Fibroblast of skin of back (primary cell): ENCODE results near the gene PCAT6. TPM values are rescaled to one million over a fixed set of nuclear protein-coding genes. Genes with fewer than 3 reads are reported as not detected.
"Not testable (repeated sequence)": the region's sequence is repeated elsewhere in the genome, so short reads cannot be mapped to it uniquely, and the experiment has no call there.

Experiments used
- DNase-seq: peaks from one replicate; pipeline ENCODE4 v3.0.0-alpha.2; 2013
- polyA plus RNA-seq, 2 experiments: library from polyadenylated mRNA; unstranded; fragments of 120-200 nt; gene quantifications; one replicate each; pipeline ENCODE4 v1.2.1, GENCODE V29; 2013; ENCODE audit not compliant: insufficient read length in 2 of 2

The PCAT6 gene
- polyA plus RNA-seq (2013, experiment 1 of 2; ENCODE audit: insufficient read length): 9.2 TPM
- polyA plus RNA-seq (2013, experiment 2 of 2; ENCODE audit: insufficient read length): 14.3 TPM

DNA sequence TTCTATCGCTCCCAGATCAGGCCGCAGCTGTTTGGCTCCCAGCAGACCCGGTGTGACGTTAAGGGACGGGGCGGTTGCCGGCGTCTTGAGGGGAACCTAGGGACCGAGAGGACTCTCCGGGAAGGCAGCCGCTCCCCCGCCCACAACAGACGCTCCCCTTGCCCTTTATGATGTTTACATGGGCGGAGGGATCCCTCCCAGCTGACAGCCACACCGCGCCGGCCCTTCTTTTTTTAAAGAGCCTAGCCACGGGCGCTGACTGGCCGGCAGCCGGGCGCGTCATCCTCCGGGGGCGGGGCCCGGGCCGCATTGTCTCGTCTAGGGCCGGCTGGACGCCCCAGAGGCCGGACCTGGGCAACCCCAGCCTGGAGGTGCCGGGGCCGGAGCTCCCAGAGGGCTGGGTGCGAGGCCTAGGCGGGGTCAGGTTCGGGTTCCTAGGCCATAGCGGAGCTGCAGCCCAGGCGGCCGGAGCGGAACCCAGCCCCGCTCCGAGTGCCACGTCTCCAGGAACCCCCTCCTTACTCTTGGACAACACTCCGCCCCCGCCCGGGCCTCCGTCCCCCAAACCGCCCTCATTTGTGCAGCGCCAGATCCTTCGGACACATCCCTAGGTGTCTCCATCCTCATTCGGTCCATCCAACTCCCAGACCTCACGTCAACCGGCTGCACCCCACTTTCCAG, at the start of gene PCAT6:
TSS of gene PCAT6 (plus strand) at position 340 of the 681 bp plus-strand sequence.
- peak; percentile 97 for DNase-seq

DNA sequence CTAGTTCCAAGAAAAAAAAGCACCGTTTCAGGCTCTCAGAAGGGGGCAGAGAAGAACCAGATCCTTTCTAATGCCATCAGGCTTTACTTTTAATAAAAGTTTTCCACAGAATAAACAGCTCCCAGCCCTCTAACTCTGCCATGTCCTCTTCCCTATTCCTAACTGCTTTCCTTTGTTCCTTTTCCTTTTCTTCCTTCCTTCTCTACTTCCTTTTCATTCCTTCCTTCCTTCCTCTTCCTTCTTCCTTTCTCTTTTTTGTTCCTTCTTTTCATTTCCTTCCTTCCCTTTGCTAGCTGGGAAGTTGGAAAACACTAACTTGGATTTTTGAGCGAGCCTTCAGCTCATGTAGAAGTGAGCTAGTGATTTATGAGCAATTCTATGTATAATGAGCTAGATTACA, 48.7 kb upstream of the PCAT6 start:
- no peak for DNase-seq

DNA sequence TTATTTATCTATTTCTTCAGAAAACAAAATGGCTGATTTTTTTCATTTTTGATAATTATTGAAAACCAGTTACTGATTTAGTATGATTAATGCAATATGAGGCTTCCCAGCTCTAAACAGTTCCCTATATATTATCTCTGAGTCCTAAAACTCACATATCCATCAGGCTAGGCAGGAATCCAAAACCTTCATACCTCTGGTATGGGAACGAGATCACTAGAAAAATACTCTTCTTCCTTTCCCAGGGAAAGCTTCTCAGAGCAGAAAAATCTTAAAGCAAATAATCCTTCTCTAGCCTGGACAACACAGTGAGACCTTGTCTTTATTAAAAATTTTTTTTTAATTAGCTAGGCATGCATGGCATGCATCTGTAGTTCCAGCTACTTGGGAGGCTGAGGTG, 45.0 kb upstream of the PCAT6 start:
- peak; percentile 85 for DNase-seq

DNA sequence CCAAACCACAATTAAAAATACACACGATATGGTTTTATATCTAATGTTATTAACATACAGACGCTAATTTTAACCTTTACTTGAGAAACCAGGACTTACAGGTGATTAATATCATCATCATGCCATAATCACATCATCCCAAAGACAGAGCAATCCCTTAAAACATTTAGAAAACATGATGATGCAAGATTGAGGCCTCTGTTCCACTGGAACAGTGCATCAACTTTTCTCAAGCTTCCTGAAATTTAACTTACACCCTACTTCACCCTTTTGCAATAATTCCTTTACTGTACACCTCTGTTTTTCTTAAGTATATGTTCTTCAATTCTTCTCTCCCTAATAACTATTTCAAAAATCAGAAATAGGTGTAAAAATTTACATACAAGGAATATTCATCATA, 40.6 kb upstream of the PCAT6 start:
- no peak for DNase-seq

DNA sequence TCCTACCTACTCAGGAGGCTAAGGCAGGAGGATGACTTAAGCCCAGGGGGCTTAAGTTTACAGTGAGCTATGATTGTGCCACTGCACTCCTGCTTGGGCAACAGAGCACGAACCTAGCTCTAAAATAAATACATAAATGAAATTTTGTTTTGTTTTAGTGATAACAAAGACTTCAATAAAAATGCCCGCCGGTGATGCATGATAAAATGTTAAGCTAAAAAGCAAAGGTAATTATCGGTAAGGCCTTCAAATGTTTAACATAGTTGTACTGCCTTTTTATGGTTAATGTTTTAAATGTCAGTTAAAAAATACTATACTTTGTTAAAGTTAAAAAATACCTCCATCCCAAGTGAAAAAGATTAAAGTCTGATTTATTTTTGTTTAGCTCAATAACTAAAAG, 29.6 kb upstream of the PCAT6 start:
- no peak for DNase-seq

DNA sequence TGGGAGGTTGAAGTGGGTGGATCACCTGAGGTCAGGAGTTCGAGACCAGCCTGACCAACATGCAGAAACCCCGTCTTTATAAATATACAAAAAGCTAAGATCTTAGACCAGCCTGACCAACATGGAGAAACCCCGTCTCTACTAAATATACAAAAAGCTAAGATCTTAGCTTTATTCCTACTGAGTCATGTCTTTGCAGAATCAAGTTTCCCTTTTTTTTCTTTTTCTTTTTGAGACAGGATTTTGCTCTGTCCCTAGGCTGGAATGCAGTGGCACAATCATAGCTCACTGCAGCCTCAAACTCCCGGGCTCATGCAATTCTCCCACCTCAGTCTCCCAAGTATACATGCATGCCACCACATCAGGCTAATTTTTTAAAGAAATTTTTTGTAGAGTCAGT, 23.9 kb upstream of the PCAT6 start:
- no peak for DNase-seq

DNA sequence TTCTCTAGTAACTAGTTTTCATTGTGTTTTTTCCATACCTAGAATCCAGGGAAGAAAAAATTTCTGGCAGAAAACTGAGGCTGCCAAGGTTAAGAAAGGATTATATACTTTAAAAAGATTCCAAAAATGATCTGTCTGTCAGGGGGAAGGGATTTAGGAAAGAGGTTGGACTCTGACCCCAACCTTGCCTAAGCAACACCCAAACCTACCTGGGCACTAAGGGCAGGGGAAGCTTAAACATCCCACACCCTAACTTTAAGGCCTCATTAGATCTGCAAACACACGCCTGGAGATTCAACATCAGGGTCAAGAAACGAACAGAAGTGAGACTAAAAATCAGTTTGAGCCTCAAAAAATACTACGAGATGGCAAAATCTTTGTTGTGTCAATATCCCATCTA, 22.0 kb upstream of the PCAT6 start:
- no peak for DNase-seq

DNA sequence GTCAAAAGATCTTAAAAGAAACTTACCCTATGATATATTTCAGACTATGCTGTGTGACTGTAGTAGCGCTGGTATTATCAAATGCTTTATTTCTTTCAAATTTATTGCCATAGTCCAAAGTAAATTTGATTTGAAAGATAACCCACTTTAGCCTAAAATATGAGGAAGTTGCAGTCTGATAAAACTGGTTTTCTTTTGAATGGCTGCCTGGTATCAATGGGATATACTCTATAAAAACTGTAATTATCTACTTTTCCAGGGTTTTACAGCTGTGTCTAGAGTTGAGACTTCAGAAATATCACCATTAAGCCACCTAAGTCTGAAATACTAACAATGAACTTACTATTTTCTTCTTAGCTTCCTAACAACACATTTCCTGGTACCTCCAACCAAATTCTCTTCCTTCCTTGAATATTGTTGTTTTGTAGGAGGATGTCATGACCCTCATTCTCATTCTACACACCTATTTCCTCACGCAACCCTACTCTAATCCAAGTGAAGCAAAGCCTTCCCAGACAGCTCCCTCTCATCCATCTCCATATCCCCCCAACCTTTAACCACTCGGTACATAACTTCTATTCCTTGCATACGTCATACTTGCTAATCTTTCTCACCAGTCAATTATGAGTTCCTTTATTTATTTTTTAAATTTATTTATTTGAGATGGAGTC, 19.5 kb upstream of the PCAT6 start:
- DNase-seq: no peak

DNA sequence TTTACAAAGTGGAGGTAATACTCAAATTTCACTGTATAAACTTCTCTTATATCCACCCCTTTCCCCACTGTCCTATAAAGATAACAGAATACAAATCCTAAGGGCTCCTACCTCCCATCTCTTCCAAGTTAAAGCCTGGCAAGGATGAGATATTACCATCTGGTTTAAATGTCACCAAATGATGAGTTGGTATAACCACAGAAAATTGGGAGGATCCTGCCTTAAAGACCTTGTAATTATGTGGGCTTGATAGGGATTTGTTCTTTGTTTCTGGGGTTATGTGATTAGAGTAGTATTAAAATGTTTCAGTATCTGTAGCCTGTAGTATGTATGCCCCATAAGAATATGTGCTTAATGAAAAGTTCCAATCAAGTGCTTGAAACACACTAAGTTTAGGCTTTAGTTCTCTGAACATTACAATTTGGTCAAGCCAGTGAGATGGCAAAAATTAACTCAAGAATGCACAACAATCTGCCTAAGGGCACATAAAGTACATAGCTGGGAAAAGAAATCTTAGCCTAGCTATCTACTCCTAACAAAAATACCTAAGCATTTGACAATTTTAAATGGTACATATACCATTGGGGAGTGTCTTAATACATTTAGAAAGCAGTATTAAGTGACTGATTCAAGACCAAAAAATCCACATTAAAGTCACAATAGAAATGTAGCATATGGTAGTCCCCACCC, 16.6 kb upstream of the PCAT6 start:
- DNase-seq: no peak

DNA sequence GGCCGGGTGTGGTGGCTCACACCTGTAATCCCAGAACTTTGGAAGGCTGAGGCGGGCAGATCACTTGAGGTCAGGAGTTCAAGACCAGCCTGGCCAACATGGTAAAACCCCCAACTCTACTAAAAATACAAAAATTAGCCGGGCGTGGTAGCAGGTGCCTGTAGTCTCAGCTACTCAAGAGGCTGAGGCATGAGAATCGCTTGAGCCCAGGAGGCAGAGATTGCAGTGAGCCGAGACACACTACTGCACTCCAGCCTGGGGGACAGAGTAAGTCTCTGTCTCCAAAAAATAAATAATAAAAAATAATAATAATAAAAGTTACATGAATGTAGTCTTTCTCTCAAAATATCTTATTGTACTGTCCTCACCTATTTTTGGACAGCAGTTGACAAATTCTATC, 15.8 kb upstream of the PCAT6 start:
- DNase-seq: not testable (repeated sequence)

DNA sequence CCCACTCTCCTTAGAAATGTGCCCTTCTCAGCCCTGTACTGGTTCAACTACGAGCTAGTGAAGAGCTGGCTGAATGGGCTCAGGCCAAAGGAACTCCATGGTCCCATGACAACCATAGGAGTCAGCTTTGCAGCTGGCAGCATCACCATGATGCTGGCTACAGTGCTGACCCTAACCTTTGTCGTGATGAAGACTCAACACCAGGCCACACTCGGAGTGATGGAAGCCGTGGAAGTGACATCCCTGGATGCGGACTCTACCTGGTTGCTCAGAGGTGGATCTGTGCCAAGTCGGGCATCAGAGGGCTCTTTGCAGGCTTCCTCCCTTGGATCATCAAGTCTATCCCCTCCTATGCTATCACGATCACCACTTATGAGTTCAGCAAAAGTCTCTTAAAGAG, 14.1 kb upstream of the PCAT6 start:
- no peak for DNase-seq

DNA sequence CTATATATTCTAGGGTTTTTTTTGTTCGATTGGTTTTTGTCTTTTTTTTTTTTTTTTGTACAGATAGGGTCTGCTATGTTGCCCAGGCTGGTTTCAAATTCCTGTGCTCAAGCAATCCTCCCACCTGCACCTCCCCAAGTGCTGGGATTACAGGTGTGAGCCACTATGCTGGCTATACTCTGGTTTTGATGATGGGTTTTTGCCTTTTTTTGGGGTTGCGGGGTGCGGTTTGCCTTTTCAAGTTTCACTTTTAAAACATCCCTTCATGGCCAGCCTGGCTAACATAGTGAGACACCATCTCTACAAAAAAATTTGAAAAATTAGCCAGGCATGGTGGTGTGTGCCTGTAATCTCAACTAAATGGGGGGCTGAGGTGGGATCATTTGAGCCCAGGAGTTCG, 12.5 kb upstream of the PCAT6 start:
- no peak for DNase-seq

DNA sequence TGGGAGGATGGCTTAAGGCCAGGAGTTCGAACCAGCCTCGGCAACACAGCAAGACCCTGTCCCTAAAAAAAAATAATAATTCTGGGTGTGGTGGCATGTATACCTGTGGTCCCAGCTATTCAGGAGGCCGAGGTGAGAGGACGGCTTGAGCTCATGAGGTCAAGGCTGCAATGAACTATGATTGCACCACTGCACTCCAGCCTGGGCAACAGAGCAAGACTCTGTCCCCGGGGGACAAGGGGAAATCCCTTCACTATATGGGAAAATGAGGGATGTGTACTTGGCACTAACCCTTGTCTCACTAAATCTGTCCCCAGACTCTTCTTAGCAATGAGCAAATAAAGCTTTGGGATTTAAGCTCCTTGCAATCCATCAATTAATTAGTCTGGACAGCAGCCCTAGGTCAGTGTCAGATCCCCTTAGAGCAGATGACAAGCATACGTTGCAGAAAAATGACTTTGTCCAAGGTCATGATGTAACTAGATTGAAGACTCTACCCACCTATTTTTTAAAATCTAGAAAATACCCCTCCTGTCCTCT, 11.9 kb upstream of the PCAT6 start:
- DNase-seq: no peak

DNA sequence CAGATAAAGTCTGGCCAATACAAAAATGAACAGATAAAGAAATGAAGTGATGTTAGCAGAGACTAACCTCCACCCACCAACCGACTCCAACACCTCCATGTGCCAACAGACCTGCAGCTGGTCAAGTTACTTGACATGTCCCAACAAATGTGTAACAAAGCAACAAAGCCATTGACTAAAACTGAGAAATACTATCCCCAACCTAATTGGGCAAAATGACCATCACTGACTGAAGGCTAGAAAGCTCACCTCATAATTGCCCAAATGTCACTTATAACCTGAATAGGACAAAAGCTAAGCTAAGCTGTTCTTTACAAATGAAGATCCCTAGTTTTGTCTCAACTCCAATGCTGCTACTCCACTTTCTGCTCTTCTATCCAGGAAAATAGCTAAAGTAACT, 10.0 kb upstream of the PCAT6 start:
- no peak for DNase-seq

DNA sequence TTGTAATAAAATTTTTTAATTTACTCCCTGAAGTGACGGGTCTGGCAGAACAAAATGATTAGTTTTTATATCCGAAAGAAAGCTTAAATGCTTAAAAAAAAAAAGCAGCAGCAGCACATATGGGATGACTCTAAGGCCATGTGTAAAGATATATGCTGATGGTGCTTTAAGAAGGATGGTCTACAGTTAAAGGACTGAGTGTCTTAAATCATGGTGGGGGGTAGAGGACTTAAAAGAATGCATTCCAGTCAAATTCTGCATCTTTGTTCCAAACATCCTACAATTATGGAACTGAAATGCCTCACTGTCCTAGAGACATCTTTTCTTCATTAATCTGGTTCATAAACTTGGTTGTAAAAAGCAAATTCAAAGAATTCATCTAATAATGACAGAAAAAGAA, 9.6 kb upstream of the PCAT6 start:
- DNase-seq: peak; percentile 30

DNA sequence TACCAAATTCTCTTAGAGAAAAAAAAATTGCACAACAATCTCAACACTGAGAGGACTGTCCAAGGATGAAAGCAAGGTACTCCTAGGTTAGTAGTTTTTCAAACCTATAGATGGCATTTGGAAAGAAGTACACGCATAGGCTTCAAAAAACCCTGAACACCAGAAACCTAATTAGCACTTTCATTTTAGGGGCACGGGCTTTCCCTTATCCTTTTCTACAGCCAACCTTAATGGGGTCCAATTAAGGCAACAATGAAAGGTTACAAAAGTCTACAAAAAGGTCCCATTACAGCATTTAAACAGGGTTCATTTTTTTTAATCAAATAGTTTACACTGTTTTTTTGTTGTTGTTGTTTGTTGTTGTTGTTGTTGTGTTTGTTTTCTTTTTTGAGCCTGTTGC, 8.7 kb upstream of the PCAT6 start:
- DNase-seq: no peak

DNA sequence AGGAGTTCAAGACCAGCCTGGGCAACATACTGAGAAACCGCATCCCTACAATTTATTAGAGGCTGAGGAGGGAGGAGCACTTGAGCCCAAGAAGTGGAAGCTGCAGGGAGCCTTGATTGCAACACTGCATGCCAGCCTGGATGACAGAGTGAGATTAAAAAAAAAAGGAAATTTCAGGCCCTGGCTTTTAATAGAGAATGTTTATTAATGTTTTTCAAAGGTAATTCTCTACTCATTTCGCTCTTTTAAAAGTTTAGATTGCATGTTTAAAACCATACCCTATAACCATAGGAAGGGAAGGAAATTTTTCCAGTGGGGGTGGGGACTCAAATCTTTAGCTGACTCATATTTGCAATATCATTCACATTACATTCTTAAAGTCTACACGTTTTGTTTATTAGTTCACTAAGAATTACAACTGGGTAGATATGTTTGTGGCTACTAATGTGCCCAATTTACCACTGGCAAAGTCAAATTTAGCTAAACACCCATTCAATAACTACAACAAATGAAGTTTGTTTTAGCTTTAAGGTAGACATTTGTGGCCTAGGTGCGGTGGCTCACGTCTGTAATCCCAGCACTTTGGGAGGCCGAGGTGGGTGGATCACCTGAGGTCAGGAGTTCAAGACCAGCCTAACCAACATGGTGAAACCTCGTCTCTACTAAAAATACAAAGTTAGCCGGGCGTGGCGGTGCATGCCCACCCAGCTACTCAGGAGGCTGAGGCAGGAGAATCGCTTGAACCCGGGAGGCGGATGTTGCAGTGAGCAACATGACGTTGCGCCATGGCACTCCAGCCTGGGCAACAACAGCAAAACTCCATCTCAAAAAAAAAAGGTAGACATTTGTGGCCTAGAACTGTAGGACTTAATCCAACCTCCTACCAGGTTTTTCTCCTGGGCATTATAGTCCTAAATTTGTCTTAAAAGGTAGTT, 7.5 kb upstream of the PCAT6 start:
- DNase-seq: peak; percentile 59

DNA sequence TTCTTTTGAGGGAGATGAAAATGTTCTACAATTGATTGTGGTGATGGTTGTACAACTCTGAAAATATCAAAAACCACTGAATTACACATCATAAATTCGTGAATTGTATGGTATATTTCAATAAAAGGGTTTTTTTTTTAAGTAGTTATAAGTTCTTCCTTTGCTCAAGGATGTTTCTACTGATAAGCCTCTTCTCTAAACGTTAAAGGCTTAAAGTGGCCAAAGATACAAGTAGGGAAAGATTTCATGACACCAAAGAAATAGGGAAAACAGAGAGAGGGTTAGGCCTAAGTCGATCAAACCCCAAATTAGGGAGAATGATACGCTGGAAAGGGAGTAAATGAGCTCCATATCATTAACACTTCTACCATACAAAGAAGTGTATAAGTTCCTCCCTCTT, 6.6 kb upstream of the PCAT6 start:
- DNase-seq: no peak

DNA sequence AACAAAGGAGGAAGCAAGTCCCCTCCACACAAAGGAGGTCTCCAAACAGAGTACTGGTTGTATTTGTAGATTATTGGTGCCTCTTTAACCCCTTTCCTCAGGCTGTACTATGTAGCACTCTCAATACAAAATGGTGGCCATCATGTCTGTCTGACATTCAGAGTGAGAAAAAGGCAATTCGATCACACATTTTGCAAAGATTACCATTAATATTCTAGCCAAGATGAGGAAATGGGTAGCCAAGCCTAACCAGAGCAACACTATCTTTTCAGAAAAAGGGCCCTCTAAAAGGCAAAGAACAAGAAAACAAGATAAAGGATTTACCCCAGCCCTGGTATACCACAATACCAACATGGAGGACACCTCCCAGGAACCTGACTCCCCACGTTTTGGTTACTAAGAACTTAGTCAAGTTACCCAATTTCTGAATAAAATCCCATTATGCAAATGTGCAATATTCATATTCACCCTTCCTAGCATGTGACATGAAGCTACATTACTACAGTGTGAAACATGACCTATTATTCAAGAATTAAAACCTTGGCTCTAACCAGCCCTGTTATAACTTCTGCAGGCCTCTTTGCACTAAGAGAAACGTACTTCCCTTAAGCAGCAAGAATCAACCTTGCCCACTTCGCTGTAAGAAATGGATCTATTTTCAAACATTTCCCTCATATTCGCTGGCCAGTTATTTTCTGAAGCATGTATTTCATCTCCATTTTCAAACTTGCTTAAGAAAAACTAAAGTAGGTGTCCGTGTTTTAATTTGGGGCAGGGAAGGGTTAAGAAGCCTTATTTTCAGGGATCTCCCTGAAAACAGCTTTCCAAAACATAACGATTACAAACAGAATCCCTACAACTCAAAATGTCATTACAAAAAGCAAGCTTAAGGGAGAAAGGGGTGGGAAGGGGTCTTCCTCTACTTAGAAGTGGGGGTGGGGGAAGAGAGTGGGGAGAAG, 4.6 kb upstream of the PCAT6 start:
- no peak for DNase-seq

DNA sequence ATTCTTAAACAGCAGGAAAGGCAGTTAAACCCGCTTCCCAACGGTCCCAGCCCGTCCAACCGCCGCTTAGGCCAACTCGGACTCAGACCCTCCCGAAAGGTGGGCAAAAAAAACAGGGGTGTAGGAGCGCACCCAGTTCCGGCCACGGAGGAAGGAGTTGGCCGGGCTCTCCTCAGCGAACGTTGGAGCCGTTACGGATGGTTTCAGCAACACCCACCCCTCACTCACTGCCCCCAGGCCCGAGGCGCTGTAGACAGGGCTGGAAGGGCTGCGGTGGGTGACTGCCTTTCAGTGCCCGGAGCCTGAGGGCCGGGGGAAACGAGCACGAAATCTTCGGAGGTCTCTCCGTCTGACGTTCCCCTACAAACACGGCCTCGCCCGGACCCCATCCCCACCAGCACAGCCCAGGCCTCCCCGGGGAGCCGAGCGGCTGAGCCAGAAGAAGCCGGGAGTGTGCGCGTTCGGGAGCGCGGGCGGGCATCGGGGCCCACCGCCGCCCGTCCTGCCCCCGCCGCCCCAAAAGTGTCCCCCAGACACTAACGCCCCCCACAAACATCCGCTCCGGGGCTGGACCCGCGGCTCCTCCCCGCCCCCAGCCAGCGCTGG, 3.8 kb upstream of the PCAT6 start:
- DNase-seq: no peak

DNA sequence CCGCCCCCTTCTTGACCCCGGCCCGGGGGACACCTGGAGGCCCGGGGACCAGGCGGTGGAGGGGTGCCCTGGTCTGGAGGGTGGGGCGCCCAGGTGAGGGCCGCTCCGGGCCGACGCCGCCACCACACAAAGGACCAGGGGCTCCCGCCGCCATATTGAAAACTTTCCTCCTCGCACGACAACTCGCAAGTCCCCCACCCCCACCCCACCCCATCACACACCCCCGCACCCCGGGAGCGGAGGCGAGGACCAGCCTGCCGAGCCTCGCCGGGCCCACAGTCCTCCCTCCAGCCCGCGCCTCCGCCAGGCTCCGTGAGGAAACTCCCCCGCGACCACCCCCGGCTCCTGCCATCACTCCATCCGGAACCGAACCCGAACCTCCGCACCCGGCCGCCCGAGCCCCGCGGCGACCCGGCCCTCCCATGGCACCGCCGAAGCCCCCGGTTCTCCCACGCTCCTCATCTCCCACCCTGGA, 3.3 kb upstream of the PCAT6 start:
- DNase-seq: peak; percentile 27
